Stimulated activated CD4-positive, alpha-beta T cell treated with anti-CD3 and anti-CD28 coated beads, Interleukin-1b, Interleukin-23, amount 100 ng/mL, for 24 hours (primary cell): ENCODE measurements around the gene MAPK13.
"Not testable (repeated sequence)": the region's sequence is repeated elsewhere in the genome, so short reads cannot be mapped to it uniquely, and the experiment has no call there.

Experiments used
- DNase-seq, 4 experiments: peaks; one replicate each; pipeline ENCODE4 v3.0.0-alpha.2; 2020; ENCODE audit warnings: low read depth in 4 of 4, low spot score in 1 of 4

MAPK13 gene

GRCh38 chr6:36126553-36127458, 3.5 kb upstream of the MAPK13 start:
- no peak for DNase-seq

DNA sequence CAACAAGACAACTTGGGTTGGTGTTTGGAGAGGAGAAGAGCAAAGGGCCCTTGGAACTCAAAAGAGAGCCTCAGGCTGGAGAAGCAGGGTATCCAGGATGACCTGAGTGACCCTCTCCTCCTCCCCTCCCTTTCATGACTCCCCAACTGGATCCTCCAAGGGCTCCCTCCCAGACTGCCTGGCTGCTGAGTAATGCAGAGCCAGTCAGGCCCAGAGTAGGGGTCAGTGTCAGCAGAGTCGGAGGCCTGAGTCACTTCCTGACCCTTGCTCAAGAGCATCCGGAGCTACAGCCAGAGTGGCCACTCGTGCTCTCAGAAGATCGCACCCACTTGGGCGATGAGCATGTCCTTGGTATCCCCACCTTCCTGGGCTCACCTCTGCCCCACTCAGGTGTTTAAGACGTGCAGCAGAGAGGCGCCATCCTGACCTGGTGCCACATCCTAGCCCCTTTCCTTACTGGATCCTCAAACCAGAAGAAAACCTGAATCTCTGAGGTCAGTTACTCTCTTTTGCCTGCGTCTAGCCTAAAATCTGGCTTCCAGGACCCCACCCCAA, 2.8 kb upstream of the MAPK13 start:
- no peak for DNase-seq

DNA sequence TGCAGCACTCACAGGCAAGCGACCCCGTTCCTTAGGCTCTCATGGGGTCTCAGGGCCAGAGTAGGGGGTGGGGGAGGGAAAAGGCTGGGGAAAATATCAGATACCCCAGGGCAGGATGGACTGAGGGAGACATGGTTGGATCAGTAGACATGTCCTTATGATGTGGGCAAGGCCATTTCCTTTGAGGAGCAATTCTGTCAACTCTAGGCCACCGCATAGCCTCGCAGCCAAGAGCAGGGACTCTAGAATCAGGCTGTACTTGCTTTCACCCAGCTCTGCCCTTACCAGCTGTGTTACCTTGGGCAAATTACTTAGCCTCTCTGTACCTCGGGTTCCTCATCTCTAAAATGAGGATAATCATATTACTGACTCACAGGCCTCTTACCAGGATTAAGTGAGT, 2.2 kb upstream of the MAPK13 start:
- no peak for DNase-seq

GRCh38 chr6:36128793-36129192, 1.5 kb upstream of the MAPK13 start:
- DNase-seq, result no peak

- DNase-seq, result not testable (repeated sequence)
These were observed 979 bp upstream of the MAPK13 start for GRCh38 chr6:36129334-36129733.

DNA sequence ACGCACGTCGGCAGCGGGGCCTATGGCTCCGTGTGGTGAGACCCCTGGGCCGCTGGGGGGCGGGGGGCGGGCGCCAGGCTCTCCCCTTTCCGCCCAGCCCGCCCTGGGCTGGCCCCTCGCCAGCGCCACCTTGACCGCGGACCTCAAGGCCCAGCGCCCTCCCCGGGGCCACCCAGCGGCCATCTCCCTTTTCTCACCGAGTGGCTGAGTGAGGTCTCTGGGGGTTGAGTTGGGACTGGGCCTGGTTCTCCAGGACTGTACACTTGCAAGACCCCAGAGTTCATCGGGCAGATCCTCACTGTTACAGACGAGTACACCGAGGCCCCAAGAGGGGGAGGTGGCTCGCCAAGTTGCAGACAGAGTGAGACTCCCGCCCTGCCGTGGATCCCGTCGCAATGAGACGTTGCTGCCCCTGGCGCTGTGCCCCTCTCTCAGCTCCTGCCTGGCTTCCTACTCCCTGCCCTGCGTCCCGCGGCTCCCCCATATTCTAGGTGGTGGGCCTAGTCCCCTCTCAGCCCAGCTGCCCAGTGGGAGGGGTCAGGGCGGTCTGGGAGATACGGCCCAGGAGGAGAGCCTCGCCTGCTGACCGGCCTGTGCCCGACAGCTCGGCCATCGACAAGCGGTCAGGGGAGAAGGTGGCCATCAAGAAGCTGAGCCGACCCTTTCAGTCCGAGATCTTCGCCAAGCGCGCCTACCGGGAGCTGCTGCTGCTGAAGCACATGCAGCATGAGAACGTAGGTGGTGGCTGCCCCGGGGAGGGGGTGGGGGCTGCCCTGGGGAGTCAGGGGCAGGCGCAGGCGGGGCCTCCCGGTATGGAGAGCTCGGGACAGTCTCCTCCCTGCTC, 576 bp downstream of the MAPK13 start:
- DNase-seq, result peak in 2 of 4 experiments; percentile 48 to 69

GRCh38 chr6:36131511-36132245, 1.4 kb downstream of the MAPK13 start:
- peak in 1 of 4 experiments; percentile 38 for DNase-seq

DNA sequence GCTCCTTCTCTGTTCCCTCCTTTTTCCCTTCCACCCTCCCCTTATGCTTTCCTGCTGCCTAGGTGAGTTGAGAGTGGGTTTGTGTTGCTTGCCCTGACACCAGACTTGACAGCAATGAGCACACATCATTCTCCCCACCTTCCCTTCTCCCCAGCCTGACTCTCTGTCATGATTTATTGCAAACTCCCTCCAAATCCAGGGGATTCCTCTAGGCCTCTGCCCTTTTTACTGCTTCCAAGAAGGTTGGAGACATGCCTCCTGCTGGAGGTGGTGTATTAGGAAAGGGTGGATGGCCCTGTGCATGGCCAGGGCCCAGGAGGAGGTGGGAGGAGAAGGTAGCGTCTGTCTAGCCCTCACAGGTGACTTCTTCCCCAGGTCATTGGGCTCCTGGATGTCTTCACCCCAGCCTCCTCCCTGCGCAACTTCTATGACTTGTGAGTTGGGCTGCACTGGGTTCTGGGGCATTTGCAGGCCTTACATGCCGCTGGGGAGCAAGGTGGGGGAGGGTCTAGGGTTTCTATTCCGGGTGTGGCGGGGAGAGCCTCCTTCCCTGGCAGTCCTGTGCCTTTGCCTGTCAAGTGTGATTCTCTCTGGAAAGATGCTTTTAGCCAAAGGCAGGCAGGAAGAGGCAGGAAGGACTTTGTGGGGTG, 2.1 kb downstream of the MAPK13 start:
- no peak for DNase-seq

GRCh38 chr6:36133148-36133547, 2.8 kb downstream of the MAPK13 start:
- no peak for DNase-seq

- DNase-seq, result no peak
These were observed 3.6 kb downstream of the MAPK13 start for GRCh38 chr6:36133912-36134311.

DNA sequence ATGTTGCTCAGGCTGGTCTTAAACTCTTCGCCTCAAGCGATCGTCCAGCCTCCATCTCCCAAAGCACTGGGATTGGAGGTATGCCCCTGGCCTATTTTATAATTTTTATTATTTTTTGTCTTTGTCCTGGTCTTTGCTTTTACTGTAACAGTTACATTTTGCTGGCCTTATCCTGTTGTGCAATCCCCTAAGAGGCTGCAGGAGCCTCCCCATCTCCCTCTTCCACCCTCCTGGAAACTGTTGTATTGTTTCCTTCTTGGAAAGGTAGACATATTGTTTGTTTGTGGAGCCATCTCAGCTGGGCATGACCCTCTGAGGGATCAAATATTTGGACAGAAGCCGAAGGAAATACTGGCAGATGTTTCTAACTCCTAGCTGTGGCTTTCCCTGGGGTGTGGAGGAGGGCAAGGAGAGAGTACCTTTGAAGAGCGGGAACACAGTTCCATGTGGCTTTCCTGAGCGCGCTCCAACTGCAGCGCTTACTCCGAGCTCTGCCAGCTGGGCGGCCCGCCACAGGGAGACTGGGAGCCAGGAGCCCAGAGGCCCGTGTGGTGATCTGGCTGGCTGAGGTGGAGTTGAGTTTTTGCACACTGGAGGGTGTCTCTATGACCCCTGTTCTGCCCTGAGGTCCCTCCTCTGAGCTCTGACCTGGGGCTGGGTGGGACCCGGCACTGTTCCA, 4.9 kb downstream of the MAPK13 start:
- no peak for DNase-seq

DNA sequence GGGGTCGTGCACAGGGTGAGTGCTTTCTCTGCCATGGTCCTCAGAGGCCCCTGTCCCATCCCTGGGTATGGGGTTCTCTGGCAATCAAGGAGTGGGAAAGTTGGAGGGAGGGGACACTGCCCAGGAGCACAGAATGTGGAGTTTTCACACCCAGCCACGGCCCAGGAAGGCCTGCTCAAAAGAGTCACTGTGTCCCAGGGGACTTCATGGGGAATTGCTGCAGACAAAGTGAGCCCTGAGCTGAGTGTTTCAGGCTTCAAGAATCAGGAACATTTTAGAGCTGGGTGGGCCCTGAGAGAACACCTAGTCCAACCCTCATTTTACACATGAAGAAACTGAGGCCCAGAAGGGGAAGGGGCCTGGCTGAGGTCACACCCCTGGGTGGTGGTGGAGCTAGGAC, 5.7 kb downstream of the MAPK13 start:
- DNase-seq, result no peak

DNA sequence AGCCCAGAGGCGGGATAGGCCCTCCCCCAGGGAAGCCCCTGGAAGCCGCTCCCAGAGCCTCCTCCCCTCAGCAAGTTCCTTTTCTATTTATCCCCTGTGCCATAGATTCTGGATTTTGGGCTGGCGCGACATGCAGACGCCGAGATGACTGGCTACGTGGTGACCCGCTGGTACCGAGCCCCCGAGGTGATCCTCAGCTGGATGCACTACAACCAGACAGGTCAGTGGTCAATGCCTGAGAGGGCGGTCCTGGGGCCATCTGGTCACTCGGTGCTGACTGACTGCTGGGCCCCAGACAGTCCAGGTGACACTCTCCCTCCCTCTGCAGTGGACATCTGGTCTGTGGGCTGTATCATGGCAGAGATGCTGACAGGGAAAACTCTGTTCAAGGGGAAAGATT, 6.2 kb downstream of the MAPK13 start:
- no peak for DNase-seq

DNA sequence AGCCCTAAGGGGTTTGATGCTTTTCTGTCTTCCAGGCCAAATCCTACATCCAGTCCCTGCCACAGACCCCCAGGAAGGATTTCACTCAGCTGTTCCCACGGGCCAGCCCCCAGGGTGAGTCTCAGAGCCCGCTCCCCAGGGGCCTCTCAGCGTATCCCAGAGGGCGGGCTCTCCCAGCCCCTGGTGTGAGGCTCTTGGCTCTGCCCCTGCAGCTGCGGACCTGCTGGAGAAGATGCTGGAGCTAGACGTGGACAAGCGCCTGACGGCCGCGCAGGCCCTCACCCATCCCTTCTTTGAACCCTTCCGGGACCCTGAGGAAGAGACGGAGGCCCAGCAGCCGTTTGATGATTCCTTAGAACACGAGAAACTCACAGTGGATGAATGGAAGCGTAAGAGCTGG, 8.4 kb downstream of the MAPK13 start:
- DNase-seq, result no peak

DNA sequence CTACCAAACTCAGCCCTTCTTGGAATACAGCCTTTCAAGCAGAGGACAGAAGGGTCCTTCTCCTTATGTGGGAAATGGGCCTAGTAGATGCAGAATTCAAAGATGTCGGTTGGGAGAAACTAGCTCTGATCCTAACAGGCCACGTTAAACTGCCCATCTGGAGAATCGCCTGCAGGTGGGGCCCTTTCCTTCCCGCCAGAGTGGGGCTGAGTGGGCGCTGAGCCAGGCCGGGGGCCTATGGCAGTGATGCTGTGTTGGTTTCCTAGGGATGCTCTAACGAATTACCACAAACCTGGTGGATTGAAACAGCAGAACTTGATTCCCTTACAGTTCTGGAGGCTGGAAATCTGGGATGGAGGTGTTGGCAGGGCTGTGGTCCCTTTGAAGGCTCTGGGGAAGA, 9.1 kb downstream of the MAPK13 start:
- DNase-seq, result no peak

- DNase-seq, result no peak
These were observed 9.8 kb downstream of the MAPK13 start for GRCh38 chr6:36139991-36140710.

DNA sequence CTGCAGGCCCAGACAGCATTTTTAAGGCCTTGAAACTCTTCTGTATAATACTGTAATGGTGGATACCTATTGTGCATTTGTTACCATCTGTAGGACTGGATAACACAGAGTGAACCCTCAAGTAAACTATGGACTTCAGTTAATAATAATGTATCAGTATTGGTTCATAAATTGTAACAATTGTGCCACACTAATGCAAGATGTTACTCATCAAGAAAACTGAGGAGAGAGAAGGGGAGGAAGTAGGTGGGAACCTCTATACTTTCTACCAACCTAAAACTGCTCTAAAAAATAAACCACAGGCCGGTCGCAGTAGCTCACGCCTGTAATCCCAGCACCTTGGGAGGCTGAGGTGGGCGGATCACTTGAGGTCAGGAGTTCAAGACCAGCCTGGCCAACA, 10.8 kb downstream of the MAPK13 start:
- DNase-seq, result no peak

GRCh38 chr6:36141961-36142360, 11.6 kb downstream of the MAPK13 start:
- DNase-seq, result no peak
